Activated CD4-positive, alpha-beta T cell treated with anti-CD3 and anti-CD28 coated beads for 1 hour (primary cell): ENCODE measurements around the gene MEX3C.

Experiments used
- DNase-seq: peaks from one replicate; pipeline ENCODE4 v3.0.0-alpha.2; 2020

Gene MEX3C

DNA sequence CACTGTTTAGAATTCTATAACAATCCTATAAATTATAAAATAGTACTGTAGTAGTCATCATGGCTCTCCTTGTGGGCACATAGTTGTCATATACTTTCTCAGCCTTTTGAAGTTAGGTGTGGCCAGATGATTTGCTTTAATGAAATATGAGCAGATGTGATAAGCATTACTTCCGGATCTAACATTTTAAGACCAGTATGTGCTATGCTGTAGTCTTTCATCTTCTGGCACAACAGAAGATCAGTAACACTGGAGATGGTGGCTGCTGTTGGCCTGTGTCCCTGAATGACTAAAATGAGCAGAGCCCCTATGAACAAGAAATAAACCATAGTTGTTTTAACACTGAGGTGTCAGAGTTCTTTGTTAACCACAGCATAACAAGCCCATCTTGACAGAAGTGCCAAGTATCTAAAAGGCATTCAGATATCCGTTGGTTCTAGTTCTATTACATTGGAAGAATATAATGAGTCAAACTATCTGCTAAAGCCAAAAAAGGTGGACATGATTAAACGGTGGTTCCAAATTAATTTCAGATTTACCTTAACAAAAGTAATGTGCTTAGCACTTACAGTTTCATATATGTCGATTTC, 6.3 kb downstream of the MEX3C start:
- no peak for DNase-seq

DNA sequence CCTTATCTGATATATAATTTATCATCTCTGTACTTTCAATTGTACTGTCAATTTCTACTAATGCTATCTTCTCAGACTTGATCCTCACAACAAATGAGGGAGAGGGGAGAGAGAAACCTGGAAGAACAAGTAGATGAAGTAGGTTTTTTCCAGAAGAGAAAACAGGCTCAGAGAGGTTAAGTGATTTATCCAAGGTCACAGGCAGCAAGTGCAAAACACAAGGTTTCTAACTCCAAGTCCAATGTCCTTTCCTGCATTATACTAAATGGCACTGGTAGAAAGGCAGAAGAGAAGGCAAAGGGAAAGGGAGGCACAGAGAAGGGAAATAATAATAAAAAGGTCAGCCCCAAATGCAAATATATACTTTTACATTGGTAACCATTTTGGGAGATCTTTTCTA, 7.5 kb downstream of the MEX3C start:
- DNase-seq: no peak

DNA sequence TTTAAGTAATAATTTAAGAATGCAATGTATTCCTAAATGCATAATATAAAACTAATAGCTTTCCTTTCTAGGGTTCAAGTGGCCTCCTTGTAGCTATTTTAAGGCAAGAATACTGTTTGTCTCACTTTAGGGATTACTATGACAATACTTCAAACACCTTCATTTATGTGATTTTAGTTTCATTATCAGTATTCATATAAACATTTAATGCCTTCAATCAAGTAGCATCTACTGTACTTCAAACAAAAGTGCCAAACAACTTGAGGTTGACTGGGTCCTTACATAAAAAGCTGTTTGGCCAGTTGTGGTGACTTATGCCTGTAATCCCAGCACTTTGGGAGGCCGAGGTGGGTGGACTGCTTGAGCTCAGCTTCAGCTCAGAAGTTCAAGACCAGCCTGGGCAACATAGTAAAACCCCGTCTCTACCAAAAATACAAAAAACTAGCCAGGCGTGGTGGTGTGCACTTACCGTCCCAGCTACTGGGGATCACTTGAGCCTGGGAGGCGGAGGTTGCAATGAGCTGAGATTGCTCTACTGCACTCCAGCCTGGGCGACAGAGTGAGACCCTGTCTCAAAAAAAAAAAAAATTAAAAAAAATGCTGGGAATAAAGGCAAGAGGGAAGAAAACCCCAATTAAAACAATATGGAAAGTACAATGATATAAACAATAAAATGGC, 9.3 kb downstream of the MEX3C start:
- no peak for DNase-seq

DNA sequence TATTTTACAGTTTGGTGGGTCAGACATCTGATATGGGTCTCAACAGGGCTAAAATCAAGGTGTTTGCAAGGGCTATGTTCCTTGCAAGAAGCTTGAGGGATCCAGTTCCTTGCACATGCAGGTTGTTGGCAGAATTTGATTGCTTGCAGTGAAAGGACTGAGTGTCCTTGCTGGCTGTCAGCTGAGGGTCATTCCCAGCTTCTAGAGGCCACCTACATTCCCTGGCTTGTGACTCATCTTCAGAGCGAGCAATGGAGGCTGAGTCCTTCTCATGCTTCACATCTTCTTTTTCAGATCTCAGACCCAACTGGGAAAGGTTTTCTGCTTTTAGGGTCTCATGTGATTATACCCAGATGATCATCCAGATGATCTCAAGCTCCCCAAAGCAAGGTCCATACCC, 12.4 kb downstream of the MEX3C start:
- no peak for DNase-seq

DNA sequence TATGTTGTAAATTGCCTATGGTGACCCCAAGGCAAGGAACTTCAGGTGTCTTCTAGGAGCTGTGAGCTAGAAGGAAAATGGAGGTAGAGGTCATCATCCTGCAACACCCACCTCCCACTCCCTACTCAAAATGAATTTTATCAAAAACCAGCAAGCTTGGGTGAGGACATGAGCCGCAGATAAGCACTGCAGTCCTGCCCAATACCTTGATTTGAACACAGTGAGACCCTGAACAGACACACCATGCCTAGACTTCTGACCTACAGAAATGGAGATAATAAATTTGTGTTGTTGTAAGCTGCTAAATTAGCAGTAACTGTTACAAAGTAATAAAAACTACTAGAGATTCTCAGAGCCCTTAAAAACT, 13.4 kb downstream of the MEX3C start:
- DNase-seq: no peak

DNA sequence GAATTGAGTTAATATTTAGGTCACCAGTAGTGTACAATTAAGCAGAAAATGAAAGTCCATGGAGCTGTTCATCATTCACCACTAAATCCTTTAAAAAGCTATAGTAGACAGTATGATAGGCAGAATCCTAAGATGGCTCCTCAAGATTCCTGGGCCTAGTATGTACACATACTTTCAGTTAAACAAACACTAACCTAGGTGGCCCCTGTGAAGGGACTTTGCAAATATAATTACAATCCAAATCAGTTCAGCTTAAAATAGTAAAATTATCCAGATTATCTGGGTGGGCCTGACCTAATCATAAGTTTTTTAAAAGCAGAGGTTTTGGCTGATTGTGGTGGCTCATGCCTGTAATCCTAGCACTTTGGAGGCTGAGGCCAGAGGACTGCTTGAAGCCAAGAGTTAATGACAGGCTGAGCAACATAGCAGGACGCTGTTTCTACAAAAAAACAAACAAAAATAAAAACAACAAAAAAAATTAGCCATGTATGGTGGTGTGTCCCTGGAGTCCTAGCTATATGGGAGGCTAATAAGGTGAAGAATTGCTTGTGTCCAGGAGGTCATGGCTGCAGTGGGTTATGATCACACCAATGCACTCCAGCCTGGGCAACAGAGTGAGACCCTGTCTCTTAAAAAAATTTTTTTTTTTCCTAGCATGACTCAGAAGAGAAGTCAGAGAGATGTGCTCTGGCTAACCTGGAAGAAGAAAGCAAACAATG, 13.9 kb downstream of the MEX3C start:
- no peak for DNase-seq

DNA sequence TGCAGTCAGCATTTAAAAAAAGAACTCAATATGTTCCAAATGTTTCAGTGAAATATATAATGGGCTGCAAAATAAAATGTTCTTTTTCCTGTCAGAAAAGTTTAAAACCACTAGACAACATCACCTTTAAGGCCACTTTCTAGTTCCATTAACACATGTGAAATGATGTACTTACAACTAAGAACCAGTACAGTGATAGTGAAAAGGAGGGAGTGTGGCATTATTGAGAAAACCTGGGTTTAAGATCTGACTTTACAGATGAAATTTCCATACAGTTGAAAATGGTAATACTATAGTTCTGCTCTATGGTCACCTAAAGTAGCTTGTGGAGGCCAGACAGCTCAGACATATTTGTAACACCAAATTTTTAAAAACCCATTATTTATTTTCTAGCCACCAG, 14.7 kb downstream of the MEX3C start:
- no peak for DNase-seq

DNA sequence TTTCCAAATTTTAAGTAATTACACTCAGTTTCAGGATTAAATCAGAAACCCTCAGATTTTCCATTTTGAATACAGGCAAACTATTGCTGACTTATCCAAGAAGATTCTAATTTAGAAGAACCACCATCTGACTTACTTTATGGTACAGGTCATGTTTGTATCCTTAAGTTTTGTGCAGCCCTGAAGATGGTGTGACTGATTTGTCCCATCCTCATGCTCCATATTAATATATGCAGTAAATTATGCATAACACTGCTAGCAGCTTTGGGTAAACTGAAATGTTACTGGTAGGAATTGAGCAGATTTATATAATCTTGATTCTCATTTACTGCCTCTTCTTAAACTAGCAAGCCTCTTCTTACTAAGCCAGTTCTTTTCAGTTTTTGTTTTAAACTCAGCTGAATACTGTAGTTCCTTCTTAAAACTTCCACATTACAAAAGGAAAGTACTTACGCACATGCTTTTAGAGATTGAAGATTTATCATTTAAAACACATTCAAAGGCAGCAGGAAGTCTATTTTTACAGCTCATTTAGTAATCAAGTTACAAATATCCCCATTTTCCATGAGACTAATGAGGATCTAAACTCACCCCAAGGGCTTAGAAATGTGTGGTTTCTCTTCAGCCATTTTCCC, 25.7 kb downstream of the MEX3C start:
- no peak for DNase-seq

DNA sequence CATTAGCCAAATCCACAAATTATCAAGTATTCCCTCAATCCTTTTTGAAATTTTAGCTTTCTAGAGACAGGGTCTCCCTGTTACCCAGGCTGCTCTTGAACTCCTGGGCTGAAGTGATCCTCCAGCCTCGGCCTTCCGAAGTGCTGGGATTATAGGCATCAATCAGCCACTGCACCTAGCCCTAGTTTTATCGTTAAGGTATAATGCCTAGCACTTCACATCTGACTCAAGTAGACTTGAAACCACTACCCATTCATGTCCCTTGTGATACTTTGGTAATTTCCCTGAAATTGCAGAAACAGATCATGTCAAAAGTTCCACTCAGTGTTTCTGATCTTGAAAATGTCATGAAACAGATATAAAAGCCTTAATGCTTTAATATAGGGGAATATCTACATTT, 26.3 kb downstream of the MEX3C start:
- DNase-seq: no peak

DNA sequence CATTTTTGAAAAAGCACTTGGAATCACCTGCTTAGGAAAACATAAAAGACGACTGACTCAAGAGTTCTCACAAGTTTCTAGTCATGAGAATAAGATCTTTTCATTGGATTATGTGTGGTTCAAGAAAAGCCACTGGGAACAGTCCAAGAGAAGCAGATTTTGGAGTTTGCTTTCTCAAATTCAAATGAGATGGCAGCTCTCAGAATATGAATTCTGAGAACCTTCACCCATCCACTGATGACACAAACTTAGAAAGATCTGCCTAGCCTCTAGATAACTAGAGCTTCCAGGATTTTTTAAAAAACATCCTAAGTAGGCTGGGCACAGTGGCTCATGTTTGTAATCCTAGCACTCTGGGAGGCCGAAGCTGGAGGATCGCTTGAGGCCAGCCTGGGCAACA, 26.8 kb downstream of the MEX3C start:
- DNase-seq: no peak

DNA sequence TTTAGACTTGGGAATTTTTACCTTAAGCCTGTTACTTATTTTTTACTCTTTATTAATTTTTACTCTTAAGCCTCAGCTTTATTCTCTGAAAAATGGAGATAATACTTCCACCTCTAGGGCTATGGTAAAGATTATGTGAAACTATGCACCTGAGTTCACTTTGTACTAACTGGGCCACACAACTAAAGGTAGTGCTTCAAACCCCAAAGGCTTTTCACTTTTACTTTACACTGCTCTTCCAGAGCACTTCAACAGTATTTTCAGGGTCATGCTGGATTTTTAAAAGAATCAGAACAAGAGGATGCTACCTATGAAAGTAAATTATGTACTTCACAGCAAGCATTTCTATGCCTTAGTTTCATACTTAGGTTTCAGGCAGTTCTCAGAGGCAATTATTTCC, 27.8 kb downstream of the MEX3C start:
- DNase-seq: no peak

DNA sequence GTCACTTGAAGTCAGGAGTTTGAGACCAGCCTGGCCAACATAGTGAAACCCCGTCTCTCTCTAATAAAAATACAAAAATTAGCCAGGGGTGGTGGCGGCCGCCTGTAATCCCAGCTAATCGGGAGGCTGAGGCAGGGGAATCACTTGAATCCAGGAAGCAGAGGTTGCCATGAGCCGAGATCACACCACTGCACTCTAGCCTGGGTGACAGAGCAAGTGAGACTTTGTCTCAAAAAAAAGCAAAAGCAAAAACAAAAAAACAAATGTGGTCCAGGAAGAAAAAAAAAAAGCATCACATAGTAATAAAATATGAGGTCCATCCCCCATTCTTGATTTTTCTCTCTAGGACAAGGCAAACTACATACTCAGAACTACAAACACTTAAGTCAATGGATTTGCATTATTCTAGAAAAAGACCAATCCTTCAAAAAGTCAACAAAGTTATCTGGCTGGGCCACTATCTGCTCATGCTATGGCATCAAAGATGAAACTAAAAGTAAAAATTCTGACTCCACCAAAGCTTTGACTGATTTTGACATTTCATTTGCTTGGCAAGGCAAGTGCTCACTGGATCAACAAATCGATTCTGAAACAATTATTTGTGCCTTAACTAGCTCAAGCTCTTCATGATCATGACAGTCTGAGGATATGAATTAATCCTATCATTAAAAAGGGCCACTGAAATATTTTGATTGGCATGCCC, 28.4 kb downstream of the MEX3C start:
- DNase-seq: no peak

DNA sequence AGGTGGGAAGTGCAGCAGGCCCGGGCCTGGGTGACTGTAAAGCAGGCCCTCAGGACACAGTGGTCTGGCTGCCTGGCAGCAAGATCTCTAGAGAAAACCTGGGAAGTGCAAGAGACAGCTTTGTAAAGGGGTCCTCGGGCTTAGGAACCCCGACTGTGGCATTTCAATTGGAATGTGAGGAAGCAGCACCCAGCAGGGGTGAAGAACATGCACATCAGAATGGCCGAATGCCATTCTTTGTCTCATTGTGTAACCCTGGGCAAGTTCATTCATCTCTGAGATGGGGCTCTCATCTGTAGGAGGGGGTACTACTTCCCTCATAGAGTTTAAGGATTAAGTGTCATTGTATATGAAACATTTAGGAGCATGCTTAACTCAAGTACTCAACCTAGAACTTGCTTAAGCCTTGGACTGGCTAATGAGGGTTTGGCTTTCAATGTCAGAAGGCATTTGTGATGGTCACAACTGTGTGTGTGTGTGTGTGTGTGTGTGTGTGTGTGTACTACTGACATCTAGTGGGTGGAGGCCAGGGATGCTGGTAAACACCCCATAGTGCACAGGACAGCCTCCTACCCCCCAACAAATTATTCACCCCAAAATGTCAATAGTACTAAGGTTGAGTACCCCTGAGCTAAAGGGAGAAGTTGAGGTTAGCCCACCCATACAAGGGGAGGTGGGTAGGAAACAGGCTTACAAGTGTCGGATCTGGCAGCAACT, 29.3 kb downstream of the MEX3C start:
- no peak for DNase-seq

DNA sequence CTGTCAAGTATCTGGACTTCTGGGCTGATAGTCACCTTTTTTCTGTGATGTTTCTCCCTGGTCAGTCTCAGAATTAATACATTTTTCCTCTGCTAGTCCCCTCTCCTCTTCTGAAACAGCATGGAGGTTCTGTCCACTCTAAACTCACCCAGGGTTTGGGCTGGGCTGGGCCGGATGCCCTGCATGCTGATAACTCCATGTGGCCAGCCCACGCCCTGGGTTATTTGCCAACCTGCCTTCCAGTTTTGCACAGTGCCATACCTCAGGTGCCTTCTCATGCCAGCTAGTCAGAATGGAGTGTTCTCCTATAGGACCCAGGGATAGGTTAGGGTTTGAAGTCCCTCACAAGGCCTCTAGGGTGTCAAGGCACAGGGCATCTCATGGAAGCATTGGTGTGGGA, 32.2 kb downstream of the MEX3C start:
- no peak for DNase-seq

DNA sequence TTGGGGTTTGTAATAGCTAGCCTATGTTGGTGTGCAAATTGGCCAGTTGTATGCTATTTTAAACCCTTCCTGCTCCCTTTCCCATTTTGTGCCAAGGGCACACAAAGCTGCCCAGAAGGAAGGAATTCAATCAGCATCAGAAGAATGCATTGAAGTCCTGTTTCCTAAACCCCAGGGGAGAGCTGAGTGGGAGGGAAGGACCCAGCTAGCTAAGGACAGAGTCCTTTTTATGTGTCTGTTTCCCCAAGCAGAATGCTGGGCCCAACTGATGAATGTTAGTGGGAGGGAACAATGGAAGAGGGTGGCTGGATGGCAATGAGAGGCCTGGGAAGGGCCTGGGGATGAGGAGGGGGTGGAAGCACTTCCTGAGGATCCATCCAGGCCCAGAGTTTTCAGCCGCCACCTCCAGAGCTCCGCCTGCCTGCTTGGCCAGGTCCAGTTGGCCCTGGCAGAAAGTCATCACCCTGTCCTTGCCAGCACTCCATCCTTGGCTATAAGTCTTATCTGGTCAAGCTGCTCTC, 32.7 kb downstream of the MEX3C start:
- DNase-seq: no peak

DNA sequence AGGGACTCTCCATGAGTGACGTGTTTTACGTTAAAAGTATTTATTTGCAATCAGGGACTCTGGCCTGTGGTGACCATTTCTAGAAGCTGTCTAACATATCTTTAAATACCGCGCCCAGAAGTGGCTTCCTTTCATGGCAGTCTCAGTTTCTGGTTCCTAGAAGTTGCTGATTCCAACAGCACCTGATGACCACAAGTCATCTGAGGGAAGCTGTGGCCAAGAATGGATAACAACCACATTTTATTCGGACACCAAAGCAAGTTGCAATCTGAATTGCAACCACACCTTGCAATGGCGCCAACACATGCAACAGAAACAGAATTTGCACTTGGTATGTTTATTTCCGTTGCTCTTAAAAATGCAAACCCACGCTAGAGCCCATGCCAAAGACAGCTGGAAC, 33.1 kb downstream of the MEX3C start:
- no peak for DNase-seq

DNA sequence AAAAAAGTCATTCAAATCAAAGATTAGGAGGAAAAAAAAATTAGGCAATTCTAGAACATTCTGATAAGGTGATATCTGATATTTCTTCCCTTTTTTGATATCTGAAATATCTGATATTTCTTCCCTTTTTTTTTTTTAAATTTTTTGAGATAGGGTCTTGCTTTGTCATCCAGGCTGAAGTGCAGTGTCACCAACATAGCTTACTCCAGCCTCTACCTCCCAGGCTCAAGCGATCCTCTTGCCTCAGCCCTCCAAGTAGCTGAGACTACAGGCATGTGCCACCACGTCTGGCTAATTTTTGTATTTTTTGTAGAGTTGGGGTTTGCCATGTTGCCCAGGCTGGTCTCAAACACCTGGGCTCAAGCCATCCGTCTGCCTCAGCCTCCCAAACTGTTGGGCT, 33.9 kb downstream of the MEX3C start:
- no peak for DNase-seq

DNA sequence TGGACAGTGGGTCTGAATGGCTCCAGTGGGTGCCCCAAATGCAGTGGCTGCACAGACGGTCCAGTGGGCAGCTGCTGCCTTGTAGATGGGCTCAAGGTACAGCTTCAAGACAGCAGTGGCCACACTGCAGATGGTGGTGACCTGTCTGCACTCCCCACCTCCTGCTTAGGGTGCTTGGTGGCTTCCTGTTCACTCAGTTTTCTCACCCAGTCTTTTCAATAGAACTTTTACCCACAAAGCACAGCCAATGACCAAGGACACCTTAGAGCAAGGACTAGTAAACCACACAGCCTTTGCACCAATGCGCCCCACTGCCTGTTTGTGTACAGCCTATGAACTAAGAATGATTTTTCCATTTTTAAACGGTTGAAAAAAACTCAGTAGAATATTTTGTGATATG, 34.9 kb downstream of the MEX3C start:
- DNase-seq: no peak

DNA sequence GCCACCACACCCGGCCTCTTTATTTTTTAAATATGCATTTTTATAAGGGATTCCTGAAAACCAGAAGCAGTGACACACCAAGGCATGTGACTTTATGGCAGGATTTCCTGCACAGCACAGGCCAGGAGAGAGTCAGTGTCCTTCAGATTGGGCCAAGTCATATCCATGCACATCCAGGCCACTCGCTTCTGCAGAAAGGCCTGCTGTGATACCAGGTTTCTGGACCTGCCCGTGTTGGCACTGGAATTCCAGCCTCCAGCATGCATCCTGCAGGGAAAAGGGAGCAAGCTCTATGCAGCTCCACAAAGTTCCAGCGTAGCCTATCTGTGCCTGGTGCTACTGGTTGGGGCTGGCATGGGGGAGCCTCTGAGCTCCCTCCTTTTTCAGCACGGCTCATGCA, 36.8 kb downstream of the MEX3C start:
- DNase-seq: no peak

DNA sequence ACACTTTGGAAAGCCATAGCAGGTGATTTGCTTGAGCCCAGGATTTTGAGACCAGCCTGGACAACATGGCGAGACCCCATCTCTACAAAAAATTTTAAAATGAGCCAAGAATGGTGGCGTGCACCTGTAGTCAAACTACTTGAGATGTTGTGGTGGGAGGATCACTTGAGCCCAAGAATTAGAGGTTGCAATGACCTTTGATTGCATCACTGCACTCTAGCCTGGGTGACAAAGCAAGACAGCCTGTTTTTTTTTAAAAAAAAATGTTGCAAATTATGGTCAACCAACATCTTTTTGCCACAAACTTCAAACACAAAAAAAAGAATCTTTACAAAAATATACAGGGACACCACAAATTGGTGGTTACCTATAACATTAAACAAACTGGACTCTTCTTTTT, 40.3 kb downstream of the MEX3C start:
- DNase-seq: no peak

DNA sequence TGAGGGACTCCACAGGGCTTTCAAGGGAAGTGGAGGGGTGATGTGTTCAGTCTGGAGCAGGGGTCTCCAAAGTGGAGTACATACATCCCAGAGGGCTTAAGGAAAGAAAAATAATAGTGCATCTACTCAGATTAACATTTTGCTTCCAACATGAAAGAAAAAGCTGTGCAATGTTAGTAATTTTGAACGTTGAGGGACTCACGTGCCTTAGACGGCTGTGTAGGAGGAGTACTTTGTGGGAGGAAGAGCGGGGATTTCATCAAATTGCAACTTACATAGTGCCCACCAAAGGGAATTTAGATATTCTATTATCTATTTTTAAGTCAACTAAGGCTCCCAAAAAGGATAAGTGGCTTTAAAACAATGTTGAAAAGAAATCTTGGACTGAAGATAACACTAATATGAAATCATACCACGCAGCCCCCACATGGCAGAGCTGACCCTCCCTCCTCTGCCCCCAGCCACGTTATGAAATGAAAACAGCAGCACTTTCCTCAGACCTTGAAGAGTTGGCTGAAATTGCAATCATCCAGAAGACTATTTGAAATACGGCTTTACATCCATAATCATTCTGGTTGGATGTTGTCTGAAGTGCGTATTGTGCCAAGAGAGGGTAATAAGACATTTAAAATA, 42.9 kb downstream of the MEX3C start:
- no peak for DNase-seq
